Measurements from ENCODE around the gene CASKIN1. TPM values are rescaled to one million over a fixed set of nuclear protein-coding genes. Genes with fewer than 3 reads are reported as not detected.

The CASKIN1 gene
- total RNA-seq, 4 donors from 2014 or later, result 0.71 to 2.2 (median 1.3) TPM

DNA sequence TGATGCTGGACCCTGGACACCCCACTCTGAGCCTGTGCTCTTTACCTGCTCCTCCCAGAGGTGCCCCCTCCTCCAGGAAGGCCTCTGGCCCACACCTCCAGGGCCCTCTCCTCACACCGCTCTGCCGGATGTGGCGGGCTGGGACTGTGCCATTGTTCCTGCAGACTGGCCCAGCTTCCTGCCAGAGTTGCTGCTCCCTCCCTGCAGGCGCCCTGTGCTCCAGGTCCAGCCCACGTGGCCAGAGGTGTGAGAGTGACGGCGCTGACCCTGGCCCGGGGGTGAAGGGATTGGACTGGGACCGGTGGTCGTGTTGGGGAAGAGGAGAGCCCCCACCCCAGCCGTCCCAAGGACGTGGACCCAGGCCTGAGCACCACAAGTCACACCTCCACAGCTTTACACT lies 32.7 kb upstream of the CASKIN1 start:
- intact Hi-C loops (cut with DNase I; ENCODE audit: low total_unique reads), result no loop called here
- no peak for DNase-seq (ENCODE audit: low spot score in 2 of 2)
- H3K4me3 ChIP-seq (ENCODE audit: low read depth, poor library complexity, severe bottlenecking), result no peak overlapping the region
- 90 to 94% methylated on average over 12 of the region's 12 CpGs for WGBS, 2 donors
- TF ChIP-seq, protein P1, sequence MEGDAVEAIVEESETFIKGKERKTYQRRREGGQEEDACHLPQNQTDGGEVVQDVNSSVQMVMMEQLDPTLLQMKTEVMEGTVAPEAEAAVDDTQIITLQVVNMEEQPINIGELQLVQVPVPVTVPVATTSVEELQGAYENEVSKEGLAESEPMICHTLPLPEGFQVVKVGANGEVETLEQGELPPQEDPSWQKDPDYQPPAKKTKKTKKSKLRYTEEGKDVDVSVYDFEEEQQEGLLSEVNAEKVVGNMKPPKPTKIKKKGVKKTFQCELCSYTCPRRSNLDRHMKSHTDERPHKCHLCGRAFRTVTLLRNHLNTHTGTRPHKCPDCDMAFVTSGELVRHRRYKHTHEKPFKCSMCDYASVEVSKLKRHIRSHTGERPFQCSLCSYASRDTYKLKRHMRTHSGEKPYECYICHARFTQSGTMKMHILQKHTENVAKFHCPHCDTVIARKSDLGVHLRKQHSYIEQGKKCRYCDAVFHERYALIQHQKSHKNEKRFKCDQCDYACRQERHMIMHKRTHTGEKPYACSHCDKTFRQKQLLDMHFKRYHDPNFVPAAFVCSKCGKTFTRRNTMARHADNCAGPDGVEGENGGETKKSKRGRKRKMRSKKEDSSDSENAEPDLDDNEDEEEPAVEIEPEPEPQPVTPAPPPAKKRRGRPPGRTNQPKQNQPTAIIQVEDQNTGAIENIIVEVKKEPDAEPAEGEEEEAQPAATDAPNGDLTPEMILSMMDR (IDR thresholded peaks at IDR 0.05), result no peak
- TF ChIP-seq POLR2A (IDR thresholded peaks at IDR 0.05), result no peak

DNA sequence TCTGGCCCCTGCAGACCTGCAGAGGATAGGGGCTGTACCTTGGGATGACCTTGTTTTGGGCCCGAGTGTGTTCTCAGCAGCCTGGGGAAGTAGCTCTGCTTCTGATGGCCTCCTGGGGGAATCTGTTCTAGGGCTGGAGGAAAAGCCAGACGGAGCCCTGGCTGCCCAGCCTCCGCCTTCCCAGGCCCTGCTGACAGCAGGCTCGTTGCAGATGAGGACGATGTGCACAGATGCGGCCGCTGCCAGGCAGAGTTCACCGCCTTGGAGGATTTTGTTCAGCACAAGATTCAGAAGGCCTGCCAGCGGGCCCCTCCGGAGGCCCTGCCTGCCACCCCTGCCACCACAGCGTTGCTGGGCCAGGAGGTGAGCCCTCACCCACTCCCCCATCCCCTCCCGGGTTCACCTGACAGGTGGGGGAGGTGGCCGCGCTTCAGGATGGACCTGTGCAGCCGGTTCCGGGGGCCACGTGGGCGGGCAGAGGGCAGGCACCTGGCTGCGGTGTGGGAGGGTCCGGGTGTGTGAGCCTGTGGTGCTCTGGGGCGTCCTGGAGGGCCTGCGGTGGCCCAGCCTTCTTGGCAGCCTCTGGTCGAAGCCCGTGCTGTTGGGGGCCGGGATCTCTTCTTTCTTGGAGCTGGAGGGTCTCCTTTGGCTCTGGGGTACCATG lies 31.9 kb upstream of the CASKIN1 start:
- H3K4me3 ChIP-seq (ENCODE audit: low read depth, poor library complexity, severe bottlenecking), result no peak overlapping the region
- intact Hi-C loops (cut with DNase I; ENCODE audit: low total_unique reads), result no loop called here
- no peak for DNase-seq (ENCODE audit: low spot score in 2 of 2)
- 76 to 87% methylated on average over 22 to 25 of the region's 25 CpGs for WGBS, 2 donors
- TF ChIP-seq, protein P1 (IDR thresholded peaks at IDR 0.05), result no peak
- TF ChIP-seq POLR2A (IDR thresholded peaks at IDR 0.05), result no peak

DNA sequence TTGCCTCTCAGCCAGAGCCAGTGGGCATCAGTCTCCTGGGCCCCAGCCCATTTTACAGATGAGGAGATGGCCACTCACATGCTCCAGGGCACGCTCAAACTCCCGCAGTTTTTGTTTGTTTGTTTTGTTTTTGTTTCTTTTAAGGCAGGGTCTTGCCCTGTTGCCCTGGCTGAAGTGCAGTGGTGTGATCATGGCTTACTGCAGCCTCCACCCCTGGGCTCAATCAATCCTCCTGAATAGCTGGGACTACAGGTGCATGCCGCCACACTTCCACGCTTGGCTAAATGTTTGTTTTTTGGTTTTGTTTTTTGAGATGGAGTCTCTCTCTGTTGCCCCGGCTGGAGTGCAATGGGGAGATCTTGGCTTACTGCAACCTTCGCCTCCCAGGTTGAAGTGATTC lies 30.5 kb upstream of the CASKIN1 start:
- 93 to 96% methylated on average over 6 of the region's 6 CpGs for WGBS, 2 donors
- DNase-seq (ENCODE audit: low spot score in 2 of 2), result no peak
- no peak overlapping the region for H3K4me3 ChIP-seq (ENCODE audit: low read depth, poor library complexity, severe bottlenecking)
- TF ChIP-seq, protein P1 (IDR thresholded peaks at IDR 0.05), result no peak
- no peak for TF ChIP-seq POLR2A (IDR thresholded peaks at IDR 0.05)
- intact Hi-C loops (cut with DNase I; ENCODE audit: low total_unique reads), result no loop called here

DNA sequence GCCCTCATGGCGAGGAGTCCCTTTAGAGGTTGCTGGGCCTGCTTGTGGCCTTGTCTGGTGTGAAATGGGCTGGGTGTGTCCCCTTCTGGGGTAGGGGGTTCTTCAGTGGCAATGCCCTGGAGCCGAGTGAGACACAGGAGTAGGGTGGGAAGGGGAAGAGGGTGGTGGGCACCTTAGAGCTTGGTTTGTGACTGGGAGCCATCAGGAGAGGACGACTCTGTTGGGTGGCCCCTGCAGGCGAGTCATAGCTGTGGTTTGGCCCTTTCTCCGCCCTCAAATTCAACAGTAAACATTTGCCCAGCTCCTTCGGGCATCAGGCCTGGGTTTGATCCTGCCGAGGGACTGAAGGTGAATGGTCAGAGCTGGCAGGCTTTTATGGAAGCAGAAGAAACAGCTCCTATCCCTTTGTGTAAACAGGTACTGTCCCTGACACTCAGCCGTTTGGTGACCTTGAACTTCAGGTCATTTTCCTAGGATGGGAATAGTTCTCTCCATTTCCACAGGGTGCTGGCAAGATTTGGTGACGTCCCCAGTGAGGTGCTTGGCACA lies 29.9 kb upstream of the CASKIN1 start:
- no peak for DNase-seq (ENCODE audit: low spot score in 2 of 2)
- intact Hi-C loops (cut with DNase I; ENCODE audit: low total_unique reads), result no loop called here
- WGBS, 2 donors, result 66 to 71% methylated on average over 9 of the region's 9 CpGs
- H3K4me3 ChIP-seq (ENCODE audit: low read depth, poor library complexity, severe bottlenecking), result no peak overlapping the region
- TF ChIP-seq POLR2A (IDR thresholded peaks at IDR 0.05), result no peak

DNA sequence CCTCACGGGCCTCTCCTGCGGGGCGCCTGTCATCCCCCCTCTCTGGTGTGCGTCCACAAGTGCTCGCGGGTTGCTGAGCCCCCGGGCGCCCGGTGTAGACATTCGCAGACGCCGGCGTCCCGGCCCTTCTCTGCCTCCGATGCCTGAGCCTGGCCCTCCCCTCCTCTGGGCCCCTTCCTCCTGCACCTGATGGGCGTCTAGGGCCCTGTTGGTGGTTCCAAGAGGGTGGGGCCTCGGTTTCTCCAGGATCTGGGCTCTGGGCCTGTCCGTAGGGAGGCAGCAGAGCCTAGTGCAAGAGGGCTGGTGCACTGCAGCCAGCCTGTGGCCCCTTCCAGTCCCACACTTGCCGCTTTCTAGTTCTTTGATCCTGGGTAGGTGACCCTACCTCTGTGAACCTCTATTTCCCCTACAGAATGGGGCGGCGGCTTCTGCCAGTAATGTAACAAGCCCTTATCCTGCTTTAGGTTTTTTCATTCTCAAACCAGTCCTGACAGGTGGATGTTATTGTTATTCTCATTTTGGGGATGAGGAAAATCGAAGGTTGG lies 27.6 kb upstream of the CASKIN1 start:
- 5 to 10% methylated on average over 10 to 20 of the region's 22 CpGs for WGBS, 2 donors
- peak overlapping the region; percentile 91 for H3K4me3 ChIP-seq (ENCODE audit: low read depth, poor library complexity, severe bottlenecking)
- DNase-seq (ENCODE audit: low spot score in 2 of 2), result no peak

More for the DNA sequence above, 27.6 kb upstream of the CASKIN1 start:
- intact Hi-C loops (cut with DNase I; ENCODE audit: low total_unique reads), result no loop called here
- TF ChIP-seq, protein P1 (IDR thresholded peaks at IDR 0.05), result no peak
- no peak for TF ChIP-seq POLR2A (IDR thresholded peaks at IDR 0.05)

All from lower leg skin (tissue), 4 donors.